ENCODE measurements around the gene RIOK2.

DNA sequence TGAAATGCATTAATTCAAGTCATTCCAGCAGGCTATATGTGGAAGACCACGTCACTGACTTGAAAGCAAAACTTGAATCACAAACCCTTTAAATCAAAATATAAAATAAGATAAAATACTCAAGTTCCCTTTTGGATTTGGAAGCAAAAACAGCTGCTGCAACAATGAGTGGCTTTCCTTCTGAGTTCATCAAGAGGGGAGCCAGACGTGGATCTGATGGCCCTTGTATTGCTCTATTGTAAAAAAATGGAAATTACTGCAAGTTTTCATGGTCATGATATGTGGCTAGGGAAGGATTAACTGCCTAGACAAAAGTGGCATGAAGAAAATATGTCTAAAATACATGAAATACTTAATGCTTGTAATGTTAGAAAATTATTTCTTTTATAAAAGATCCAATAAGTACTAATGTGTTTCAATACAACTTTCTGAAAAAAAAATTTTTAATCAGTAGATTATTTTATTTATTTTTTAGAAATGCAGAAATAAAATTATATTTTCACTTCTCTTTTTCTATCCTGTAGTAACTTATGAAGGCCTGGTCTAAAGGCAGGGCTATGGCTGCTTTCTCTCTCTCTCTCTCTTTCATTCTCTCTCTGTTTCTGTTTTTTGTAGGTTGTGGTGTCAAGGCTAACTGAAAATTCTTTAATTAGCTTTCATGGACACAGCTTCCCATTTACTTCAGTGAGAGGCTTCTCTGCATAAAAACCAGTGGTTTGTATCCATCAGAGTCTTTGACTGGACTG, 64.6 kb downstream of the RIOK2 start:
- TF ChIP-seq, protein P1, sequence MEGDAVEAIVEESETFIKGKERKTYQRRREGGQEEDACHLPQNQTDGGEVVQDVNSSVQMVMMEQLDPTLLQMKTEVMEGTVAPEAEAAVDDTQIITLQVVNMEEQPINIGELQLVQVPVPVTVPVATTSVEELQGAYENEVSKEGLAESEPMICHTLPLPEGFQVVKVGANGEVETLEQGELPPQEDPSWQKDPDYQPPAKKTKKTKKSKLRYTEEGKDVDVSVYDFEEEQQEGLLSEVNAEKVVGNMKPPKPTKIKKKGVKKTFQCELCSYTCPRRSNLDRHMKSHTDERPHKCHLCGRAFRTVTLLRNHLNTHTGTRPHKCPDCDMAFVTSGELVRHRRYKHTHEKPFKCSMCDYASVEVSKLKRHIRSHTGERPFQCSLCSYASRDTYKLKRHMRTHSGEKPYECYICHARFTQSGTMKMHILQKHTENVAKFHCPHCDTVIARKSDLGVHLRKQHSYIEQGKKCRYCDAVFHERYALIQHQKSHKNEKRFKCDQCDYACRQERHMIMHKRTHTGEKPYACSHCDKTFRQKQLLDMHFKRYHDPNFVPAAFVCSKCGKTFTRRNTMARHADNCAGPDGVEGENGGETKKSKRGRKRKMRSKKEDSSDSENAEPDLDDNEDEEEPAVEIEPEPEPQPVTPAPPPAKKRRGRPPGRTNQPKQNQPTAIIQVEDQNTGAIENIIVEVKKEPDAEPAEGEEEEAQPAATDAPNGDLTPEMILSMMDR (IDR thresholded peaks at IDR 0.05; ENCODE audit: insufficient read depth, low read length): no peak
- TF ChIP-seq, protein P2, sequence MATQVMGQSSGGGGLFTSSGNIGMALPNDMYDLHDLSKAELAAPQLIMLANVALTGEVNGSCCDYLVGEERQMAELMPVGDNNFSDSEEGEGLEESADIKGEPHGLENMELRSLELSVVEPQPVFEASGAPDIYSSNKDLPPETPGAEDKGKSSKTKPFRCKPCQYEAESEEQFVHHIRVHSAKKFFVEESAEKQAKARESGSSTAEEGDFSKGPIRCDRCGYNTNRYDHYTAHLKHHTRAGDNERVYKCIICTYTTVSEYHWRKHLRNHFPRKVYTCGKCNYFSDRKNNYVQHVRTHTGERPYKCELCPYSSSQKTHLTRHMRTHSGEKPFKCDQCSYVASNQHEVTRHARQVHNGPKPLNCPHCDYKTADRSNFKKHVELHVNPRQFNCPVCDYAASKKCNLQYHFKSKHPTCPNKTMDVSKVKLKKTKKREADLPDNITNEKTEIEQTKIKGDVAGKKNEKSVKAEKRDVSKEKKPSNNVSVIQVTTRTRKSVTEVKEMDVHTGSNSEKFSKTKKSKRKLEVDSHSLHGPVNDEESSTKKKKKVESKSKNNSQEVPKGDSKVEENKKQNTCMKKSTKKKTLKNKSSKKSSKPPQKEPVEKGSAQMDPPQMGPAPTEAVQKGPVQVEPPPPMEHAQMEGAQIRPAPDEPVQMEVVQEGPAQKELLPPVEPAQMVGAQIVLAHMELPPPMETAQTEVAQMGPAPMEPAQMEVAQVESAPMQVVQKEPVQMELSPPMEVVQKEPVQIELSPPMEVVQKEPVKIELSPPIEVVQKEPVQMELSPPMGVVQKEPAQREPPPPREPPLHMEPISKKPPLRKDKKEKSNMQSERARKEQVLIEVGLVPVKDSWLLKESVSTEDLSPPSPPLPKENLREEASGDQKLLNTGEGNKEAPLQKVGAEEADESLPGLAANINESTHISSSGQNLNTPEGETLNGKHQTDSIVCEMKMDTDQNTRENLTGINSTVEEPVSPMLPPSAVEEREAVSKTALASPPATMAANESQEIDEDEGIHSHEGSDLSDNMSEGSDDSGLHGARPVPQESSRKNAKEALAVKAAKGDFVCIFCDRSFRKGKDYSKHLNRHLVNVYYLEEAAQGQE (IDR thresholded peaks at IDR 0.05; ENCODE audit: insufficient replicate concordance, low read depth): no peak
- TF ChIP-seq GABPA (IDR thresholded peaks at IDR 0.05; ENCODE audit: low read depth): no peak
